Right lobe of liver (tissue), 4 donors: ENCODE results near the gene SCN5A.

Source experiments
- POLR2A ChIP-seq: fragments of 450-650 bp; IDR thresholded peaks from one replicate; pipeline ENCODE4 v1.6.1; 2017; ENCODE audit warnings: antibody characterized with exemption, mild to moderate bottlenecking
- TF ChIP-seq, protein P1 (sequence below), 4 donors: fragments of 200-600 bp in 3 of 4; fragments of 450-650 bp in 1 of 4; IDR thresholded peaks; one replicate each; pipeline versions ENCODE4 v1.5.1 to v1.8.0; 2016 to 2022; ENCODE audit warnings: antibody characterized with exemption in 4 of 4, mild to moderate bottlenecking in 2 of 4
- donor health status: DM: no; HTN: no; CAD: no.
- donor health status: DM: no; HTN: no; CAD: no.
- donor health status: DM: no; HTN: yes; CAD: no.

DNA sequence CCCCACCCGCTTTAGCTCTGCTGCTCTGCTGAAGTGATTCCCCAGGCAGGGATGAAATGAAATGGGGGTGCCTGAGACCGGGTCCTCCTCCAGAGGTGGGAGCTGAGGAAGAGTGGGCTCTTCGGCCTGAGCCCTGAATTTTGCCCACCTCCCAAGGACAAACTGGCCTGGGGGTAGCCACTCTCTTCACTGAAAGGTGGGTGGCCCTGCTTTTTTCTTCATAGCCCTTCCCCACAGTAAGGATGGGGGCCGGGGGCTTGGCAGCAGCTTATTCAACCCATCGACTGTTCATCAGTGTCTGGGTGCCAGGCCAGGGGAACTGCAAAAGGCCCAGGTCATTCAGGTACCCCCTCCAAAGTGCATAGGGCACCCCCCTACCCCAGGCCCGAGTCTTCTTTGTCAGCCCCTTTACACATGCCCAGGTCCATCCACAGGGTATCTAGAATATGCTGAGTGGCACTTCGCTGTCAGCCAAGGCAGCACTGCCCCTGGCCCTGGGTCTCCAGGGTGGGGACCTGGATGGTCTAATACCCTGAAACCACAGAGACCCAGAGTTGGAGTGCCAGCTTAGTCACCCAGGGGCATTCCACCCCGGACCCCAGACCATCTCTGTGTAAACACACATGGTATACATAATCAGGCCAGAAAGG is 7.9 kb downstream of the SCN5A start:
- TF ChIP-seq POLR2A = no peak
- TF ChIP-seq, protein P1, sequence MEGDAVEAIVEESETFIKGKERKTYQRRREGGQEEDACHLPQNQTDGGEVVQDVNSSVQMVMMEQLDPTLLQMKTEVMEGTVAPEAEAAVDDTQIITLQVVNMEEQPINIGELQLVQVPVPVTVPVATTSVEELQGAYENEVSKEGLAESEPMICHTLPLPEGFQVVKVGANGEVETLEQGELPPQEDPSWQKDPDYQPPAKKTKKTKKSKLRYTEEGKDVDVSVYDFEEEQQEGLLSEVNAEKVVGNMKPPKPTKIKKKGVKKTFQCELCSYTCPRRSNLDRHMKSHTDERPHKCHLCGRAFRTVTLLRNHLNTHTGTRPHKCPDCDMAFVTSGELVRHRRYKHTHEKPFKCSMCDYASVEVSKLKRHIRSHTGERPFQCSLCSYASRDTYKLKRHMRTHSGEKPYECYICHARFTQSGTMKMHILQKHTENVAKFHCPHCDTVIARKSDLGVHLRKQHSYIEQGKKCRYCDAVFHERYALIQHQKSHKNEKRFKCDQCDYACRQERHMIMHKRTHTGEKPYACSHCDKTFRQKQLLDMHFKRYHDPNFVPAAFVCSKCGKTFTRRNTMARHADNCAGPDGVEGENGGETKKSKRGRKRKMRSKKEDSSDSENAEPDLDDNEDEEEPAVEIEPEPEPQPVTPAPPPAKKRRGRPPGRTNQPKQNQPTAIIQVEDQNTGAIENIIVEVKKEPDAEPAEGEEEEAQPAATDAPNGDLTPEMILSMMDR (IDR thresholded peaks at IDR 0.05) = no peak
